Breast epithelium (tissue), 4 donors: ENCODE results near the gene LRFN4. TPM values are rescaled to one million over a fixed set of nuclear protein-coding genes. Genes with fewer than 3 reads are reported as not detected.

Source experiments
- DNase-seq, 2 donors: peaks; one replicate each; pipeline ENCODE4 v3.0.0-alpha.2; 2019; ENCODE audit warnings: low spot score in 2 of 2
- H3K27ac ChIP-seq, 2 donors: fragments of 200-600 bp; sonication (generic) in 1 of 2; one replicate each; pipeline ENCODE4 v1.5.1; 2016 to 2019; ENCODE audit warnings: mild to moderate bottlenecking in 1 of 2
- H3K27me3 ChIP-seq, 2 donors: fragments of 200-600 bp; sonication (generic) in 1 of 2; one replicate each; pipeline versions ENCODE4 v1.5.1 to v1.6.0; 2017 to 2019; ENCODE audit warnings: control low read depth in 1 of 2, mild to moderate bottlenecking in 1 of 2
- H3K36me3 ChIP-seq: fragments of 200-600 bp; one replicate; pipeline ENCODE4 v1.5.1; 2019
- H3K4me1 ChIP-seq, 2 donors: fragments of 200-600 bp; sonication (generic); one replicate each; pipeline ENCODE4 v1.5.1; 2016 to 2019; ENCODE audit warnings: control low read depth in 1 of 2
- H3K4me3 ChIP-seq, 3 donors: fragments of 200-600 bp; sonication (generic); 1 replicate in 2 of 3; 2 replicates in 1 of 3; pipeline ENCODE4 v1.5.1; 2016 to 2019; ENCODE audit warnings: mild to moderate bottlenecking in 3 of 3, moderate library complexity in 2 of 3
- H3K9me3 ChIP-seq, 2 donors: fragments of 200-600 bp; sonication (generic) in 1 of 2; one replicate each; pipeline ENCODE4 v1.5.1; 2016 to 2019; ENCODE audit warnings: control low read depth in 1 of 2
- CTCF ChIP-seq, 3 donors: fragments of 450-650 bp; IDR thresholded peaks; one replicate each; pipeline ENCODE4 v1.5.1; 2016 to 2017; ENCODE audit warnings: antibody characterized with exemption in 3 of 3, mild to moderate bottlenecking in 3 of 3, moderate library complexity in 3 of 3
- POLR2A ChIP-seq: fragments of 450-650 bp; IDR thresholded peaks from one replicate; pipeline ENCODE4 v1.6.1; 2016; ENCODE audit warnings: antibody characterized with exemption, mild to moderate bottlenecking, moderate library complexity
- POLR2AphosphoS5 ChIP-seq, 3 donors: sonication (generic); formaldehyde crosslinking; IDR thresholded peaks; one replicate each; pipeline ENCODE4 v1.6.1; 2017; ENCODE audit warnings: antibody characterized with exemption in 3 of 3
- intact Hi-C: fragments of 100-400 bp; cut with DNase I; formaldehyde crosslinking; loops from one replicate; pipeline ENCODE4 v1.15.1; 2023; ENCODE audit warnings: low total_unique reads
- total RNA-seq, 3 donors: library from RNA; depleted of rRNA; stranded (reverse); fragments of >200 nt; gene quantifications; one replicate each; pipeline ENCODE4 v1.1.0, GENCODE V29; 2016

LRFN4 gene
- total RNA-seq, 3 donors from 2014 or later, result 5.2 to 14.4 (median 11.7) TPM

DNA sequence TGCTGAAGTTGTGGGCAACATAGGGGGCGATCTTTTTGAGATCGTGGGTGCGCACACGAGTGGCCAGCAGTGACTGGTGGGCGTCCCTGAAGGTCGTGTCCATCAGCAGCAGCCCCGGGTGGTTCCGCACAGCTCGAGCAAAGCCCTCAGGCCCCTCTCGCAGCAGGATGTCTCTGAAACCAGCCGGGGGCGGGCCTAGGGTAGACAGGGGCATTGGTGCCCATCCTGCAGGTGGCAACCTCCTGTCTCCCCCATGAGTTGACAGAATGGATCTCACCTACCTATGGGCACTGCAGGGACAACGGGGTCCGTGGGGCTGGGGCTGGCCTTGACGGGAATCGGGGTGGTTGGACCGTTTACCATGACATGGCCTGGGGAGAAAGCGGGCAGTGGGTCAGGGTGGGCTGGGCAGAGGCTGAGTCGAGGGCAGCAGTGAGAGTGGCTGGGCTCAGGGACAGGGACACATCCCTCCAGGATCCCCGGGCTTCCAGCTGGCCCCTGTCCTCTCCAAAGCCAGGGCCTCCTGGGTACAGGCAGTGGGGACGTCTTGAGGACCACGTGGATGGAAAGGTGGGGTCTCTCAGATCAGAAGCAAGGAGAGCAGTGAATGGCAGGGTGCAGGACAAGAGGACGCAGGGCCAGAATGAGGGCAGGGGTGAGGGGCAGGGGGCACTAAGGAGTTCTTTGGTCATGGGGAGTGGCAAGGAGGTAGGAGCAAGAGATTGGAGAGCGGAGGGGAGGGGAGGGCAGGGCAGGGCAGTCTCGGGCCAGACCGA lies 4.2 kb upstream of the LRFN4 start:
- no peaks in the 10 kb centered on the region for H3K27me3 ChIP-seq
- peaks cover 4% of the 10 kb centered on the region for H3K36me3 ChIP-seq
- intact Hi-C loops, result no loop called here
- no peak overlapping the region for H3K27ac ChIP-seq
- H3K4me1 ChIP-seq, result peaks cover 0 to 11% of the 10 kb centered on the region in 2 donors
- TF ChIP-seq CTCF (IDR thresholded peaks at IDR 0.05) (no peak), POLR2A (no peak), POLR2AphosphoS5 (IDR thresholded peaks at IDR 0.05) (no peak)
- H3K9me3 ChIP-seq, result no peaks in the 10 kb centered on the region
- DNase-seq, result no peak
- H3K4me3 ChIP-seq, result no peak overlapping the region

- Histone ChIP-seq H3K27me3 (no peaks in the 10 kb centered on the region), H3K4me3 (no peak overlapping the region), H3K9me3 (no peaks in the 10 kb centered on the region), H3K36me3 (peaks cover 2% of the 10 kb centered on the region), H3K4me1 (peaks cover 0 to 11% of the 10 kb centered on the region in 2 donors), H3K27ac (no peak overlapping the region)
- TF ChIP-seq CTCF (IDR thresholded peaks at IDR 0.05), result no peak
- no peak for TF ChIP-seq POLR2A
- no peak for TF ChIP-seq POLR2AphosphoS5 (IDR thresholded peaks at IDR 0.05)
- no peak for DNase-seq
- intact Hi-C loops, result no loop called here
These were observed 3.3 kb upstream of the LRFN4 start for GRCh38 chr11:66853242-66854229.

- intact Hi-C loops, result no loop called here
- TF ChIP-seq POLR2A, result no peak
- TF ChIP-seq CTCF (IDR thresholded peaks at IDR 0.05), result no peak
- no peak for TF ChIP-seq POLR2AphosphoS5 (IDR thresholded peaks at IDR 0.05)
- Histone ChIP-seq H3K4me3 (no peak overlapping the region), H3K36me3 (no peaks in the 10 kb centered on the region), H3K9me3 (no peaks in the 10 kb centered on the region), H3K27me3 (no peaks in the 10 kb centered on the region), H3K27ac (no peak overlapping the region), H3K4me1 (peaks cover 0 to 11% of the 10 kb centered on the region in 2 donors)
- no peak for DNase-seq
These were observed 2.6 kb upstream of the LRFN4 start for GRCh38 chr11:66854231-66854661.

GRCh38 chr11:66854729-66855211 lies 2.1 kb upstream of the LRFN4 start:
- no peak for DNase-seq

More at GRCh38 chr11:66854729-66855211, 2.1 kb upstream of the LRFN4 start:
- TF ChIP-seq CTCF (IDR thresholded peaks at IDR 0.05) (no peak), POLR2AphosphoS5 (IDR thresholded peaks at IDR 0.05) (no peak), POLR2A (no peak)
- Histone ChIP-seq H3K36me3 (no peaks in the 10 kb centered on the region), H3K9me3 (no peaks in the 10 kb centered on the region), H3K4me1 (peaks cover 0 to 11% of the 10 kb centered on the region in 2 donors), H3K27ac (no peak overlapping the region), H3K4me3 (no peak overlapping the region), H3K27me3 (no peaks in the 10 kb centered on the region)
- intact Hi-C loops, result no loop called here
